Activated T-cell treated with anti-CD3 and anti-CD28 coated beads, Interleukin-2, amount 50 U/mL, for 24 hours (primary cell): ENCODE measurements around the gene SPDYE2.
"Not testable (repeated sequence)": the region's sequence is repeated elsewhere in the genome, so short reads cannot be mapped to it uniquely, and the experiment has no call there.

Experiments used
- DNase-seq: peaks from one replicate; pipeline ENCODE4 v3.0.0-alpha.2; 2020
- H3K27ac Mint-ChIP-seq: 2 replicates; pipeline ENCODE4 v1.8.0; 2020; ENCODE audit warnings: mild to moderate bottlenecking, mixed read lengths
- H3K27me3 Mint-ChIP-seq: 2 replicates; pipeline ENCODE4 v1.8.0; 2020; ENCODE audit warnings: mixed read lengths
- H3K36me3 Mint-ChIP-seq: 2 replicates; pipeline ENCODE4 v1.8.0; 2020; ENCODE audit warnings: low read depth, mixed read lengths
- H3K4me1 Mint-ChIP-seq: 2 replicates; pipeline ENCODE4 v1.8.0; 2020; ENCODE audit warnings: low read depth, mixed read lengths
- H3K4me3 Mint-ChIP-seq: 2 replicates; pipeline ENCODE4 v1.8.0; 2020; ENCODE audit warnings: mild to moderate bottlenecking, moderate library complexity, mixed read lengths
- H3K9me3 Mint-ChIP-seq: 2 replicates; pipeline ENCODE4 v1.8.0; 2020; ENCODE audit warnings: mixed read lengths

Gene SPDYE2

DNA sequence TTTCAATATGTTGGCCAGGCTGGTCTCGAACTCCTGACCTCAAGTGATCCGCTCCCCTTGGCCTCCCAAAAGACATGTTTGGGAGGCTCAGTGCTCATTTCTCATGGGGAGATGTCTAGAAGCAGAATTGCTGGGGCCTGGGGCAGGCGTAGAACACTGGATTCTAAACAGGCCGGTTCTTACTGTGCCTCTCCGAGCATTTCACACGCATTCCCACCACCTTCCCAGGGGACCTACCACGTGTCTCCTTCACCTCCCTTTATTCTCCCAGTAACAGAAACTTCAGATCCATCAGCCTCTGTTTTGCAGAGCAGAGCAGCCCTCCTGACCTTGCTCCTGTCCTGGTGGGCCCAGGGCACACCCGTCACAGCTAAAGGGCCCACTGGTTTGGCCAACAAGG lies 23.8 kb upstream of the SPDYE2 start:
- not testable (repeated sequence) for H3K27ac Mint-ChIP-seq, H3K9me3 Mint-ChIP-seq, H3K4me3 Mint-ChIP-seq, H3K27me3 Mint-ChIP-seq, H3K36me3 Mint-ChIP-seq, H3K4me1 Mint-ChIP-seq, DNase-seq

DNA sequence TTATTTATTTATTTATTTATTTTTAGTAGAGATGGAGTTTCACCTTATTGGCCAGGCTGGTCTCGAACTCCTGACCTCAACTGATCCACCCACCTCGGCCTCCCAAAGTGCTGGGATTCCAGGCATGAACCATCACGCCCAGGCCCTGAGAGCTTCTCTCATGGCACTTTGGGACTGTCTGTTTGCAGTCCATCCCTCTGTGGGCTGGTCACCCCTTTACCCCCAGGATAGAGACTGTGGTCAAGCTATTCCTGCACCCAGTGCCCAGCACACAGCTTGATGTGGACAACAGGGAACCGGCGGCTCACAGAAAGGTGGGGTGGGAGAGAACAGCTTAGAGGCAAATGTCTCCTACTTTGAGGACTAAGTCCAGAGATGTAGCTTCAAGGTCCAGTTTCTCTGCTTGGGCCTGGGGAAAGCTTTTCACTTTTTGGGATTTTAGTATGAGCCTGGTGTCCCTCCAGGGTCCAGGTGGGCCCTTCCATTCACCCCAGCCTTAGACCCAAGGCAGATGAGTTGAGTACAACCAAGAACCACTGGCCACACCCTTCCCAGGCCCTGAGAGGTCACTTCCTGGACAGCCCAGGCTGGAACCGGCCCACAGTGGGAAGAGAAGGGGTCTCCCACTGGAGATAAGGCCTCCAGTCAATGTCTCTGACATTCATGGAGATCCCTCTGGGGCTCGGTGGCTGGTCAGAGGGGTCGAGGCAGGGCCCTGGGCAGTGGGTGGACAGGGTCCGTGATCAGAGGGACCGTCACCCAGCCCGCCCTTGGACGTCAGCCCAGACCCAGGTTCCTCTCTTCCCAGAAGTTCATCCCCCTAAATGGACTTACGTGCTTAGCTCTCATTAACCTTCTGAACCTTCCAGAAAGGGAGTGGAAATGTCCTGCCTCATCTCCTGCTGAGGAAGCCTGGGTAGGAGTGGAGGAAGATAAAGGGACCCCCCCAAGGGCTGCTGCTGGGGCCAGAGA lies 22.9 kb upstream of the SPDYE2 start:
- H3K4me3 Mint-ChIP-seq, H3K4me1 Mint-ChIP-seq, H3K36me3 Mint-ChIP-seq, H3K9me3 Mint-ChIP-seq, H3K27ac Mint-ChIP-seq, H3K27me3 Mint-ChIP-seq: not testable (repeated sequence)
- peak; percentile 24 for DNase-seq

DNA sequence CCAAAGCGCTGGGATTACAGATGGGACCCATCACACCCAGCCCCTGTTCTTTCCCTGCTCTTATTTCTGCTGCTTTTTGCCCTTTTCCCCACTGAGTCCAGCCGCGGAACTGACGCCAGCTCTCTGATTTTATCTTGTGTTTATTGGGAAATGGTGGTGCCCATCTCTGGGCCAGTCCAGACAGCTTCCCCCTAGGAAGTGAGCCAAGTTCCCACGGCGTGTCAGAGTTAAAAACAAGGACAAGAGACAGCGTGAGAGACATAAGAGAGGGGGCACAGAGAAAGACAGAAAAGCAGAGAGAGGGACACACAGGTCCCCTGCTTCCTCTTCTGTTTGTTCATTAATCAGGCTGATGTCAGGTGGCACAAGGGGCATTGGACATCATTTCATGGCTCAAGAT lies 19.4 kb upstream of the SPDYE2 start:
- H3K9me3 Mint-ChIP-seq, H3K27me3 Mint-ChIP-seq, H3K4me3 Mint-ChIP-seq, H3K27ac Mint-ChIP-seq, H3K4me1 Mint-ChIP-seq, DNase-seq, H3K36me3 Mint-ChIP-seq: not testable (repeated sequence)

DNA sequence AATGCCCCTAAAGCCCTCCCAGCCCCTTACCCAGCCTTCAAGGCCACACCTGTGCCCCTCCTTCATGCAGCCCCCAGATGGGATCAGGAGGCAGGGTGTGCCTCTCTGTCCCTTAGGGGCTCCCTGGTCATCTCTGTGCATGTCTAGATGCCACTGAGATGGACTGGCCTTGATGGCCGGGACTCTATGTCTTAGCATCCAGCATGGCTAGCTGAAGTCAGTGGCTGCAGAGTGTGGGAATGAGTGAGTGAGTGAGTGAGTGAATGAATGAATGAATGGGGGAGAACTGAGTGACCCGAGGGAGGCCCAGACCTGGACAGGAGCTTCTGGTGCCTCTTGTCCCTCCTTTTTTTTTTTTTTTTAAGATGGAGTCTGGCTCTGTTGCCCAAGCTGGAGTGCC lies 18.9 kb upstream of the SPDYE2 start:
- not testable (repeated sequence) for H3K27me3 Mint-ChIP-seq, H3K9me3 Mint-ChIP-seq, H3K27ac Mint-ChIP-seq, H3K4me3 Mint-ChIP-seq, H3K36me3 Mint-ChIP-seq, H3K4me1 Mint-ChIP-seq
- peak; percentile 17 for DNase-seq

DNA sequence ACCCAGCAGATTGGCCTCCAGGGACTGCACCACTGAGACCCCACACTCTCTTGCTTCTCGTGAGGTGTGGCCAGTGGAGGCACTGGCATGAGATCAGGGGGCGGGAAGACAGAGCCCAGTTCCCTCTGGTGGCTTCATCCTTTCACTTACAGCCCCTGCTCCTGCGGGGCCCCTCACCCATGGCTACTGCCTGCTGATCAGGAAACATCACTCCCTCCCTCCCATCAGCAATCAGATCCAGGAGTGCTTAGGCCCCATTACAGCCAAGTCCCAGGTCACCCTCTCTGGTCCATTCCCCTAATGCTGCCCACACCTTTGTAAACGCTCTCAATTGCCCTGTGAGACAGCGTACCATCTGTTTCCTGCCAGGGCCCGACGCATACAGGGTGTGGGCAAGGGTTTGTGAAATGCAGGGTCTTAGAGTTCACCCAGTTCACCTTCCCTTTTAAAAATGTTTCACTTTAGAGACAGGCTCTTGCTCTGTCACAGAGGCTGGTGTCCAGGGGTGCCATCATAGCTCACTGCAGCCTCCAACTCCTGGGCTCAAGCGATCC lies 15.9 kb upstream of the SPDYE2 start:
- H3K27ac Mint-ChIP-seq, H3K4me3 Mint-ChIP-seq, H3K4me1 Mint-ChIP-seq, H3K27me3 Mint-ChIP-seq, H3K9me3 Mint-ChIP-seq, DNase-seq, H3K36me3 Mint-ChIP-seq: not testable (repeated sequence)

DNA sequence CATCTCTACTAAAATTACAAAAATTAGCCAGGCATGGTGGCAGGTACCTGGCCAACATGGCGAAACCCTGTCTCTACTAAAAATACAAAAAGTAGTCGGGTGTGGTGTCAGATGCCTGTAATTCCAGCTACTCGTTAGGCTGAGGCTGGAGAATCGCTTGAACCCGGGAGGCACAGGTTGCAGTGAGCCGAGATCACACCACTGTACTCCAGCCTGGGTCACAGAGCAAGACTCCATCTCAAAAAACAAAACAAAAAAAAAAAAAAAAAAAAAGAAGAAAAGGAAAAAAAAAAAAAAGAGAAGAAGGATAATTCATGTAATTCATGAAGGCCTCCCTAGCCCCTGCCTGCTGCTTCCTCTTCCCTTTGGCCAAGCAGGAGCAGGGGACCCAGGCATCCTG lies 10.4 kb upstream of the SPDYE2 start:
- H3K4me3 Mint-ChIP-seq, H3K4me1 Mint-ChIP-seq, H3K27ac Mint-ChIP-seq, H3K27me3 Mint-ChIP-seq, DNase-seq, H3K9me3 Mint-ChIP-seq, H3K36me3 Mint-ChIP-seq: not testable (repeated sequence)

DNA sequence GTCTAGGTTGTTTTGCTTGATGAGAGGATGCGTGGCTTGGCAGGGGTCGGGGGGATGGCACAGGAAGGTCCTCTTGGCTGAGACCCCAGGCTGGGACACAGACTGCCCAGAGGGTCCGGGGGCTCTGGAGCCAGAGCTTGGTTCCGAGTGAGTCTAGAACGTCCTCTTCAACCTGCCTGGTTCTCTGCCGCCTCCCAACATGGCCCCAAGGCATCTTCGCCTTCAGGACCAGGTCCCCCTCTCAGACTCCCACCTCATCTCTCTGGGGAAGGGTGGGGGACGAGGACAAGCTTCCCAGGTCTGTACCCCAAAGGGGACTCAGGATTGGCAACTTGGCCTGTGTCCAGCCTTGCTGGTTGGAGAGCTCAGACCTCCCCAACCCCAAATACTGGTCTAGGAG lies 8.9 kb upstream of the SPDYE2 start:
- H3K9me3 Mint-ChIP-seq, H3K4me3 Mint-ChIP-seq, DNase-seq, H3K27ac Mint-ChIP-seq, H3K4me1 Mint-ChIP-seq, H3K27me3 Mint-ChIP-seq, H3K36me3 Mint-ChIP-seq: not testable (repeated sequence)

DNA sequence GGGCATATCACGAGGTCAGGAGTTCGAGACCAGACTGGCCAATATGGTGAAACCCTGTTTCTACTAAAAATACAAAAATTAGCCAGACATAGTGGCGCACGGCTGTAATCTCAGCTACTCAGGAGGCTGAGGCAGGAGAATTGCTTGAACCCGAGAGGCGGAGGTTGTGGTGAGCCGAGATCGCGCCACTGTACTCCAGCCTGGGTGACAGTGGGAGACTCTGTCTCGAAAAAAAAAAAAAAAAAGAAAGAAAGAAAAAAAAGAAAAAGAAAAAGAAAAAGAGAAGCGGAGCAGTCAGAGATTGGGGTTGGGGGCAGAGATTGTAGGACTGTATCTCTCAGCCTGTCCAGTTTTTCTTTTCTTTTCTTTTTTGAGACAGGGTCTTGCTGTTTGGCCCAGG lies 8.3 kb upstream of the SPDYE2 start:
- not testable (repeated sequence) for H3K36me3 Mint-ChIP-seq, H3K4me1 Mint-ChIP-seq, H3K9me3 Mint-ChIP-seq, H3K4me3 Mint-ChIP-seq, H3K27ac Mint-ChIP-seq, H3K27me3 Mint-ChIP-seq, DNase-seq

DNA sequence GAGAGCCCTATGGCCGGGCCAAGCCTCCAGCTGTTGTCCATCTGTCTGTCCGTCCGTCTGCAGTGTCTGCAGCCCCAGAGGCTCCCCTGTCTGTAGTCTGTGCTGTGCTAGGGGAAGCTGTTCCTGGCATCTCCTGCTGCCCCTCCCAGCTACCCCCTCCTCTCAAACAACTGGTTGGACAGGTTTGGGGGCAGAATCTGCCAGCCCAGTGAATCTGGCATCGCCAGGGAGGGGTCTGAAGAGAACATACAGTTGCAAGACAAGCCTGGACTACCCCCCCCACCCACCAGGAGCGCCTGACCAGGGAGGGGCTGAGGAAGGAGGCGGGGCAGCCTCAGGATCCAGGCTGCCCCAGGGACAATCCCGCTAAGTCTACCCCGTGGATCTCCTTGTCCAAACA lies 7.4 kb upstream of the SPDYE2 start, which contains the start of gene UPK3BL2:
Gene UPK3BL2, minus strand, starts transcription at position 101 of the 400 bp plus-strand sequence. Its CDS starts 60 bp downstream, at position 41.
- H3K9me3 Mint-ChIP-seq, H3K4me3 Mint-ChIP-seq, H3K4me1 Mint-ChIP-seq, H3K27ac Mint-ChIP-seq, DNase-seq, H3K36me3 Mint-ChIP-seq, H3K27me3 Mint-ChIP-seq: not testable (repeated sequence)

DNA sequence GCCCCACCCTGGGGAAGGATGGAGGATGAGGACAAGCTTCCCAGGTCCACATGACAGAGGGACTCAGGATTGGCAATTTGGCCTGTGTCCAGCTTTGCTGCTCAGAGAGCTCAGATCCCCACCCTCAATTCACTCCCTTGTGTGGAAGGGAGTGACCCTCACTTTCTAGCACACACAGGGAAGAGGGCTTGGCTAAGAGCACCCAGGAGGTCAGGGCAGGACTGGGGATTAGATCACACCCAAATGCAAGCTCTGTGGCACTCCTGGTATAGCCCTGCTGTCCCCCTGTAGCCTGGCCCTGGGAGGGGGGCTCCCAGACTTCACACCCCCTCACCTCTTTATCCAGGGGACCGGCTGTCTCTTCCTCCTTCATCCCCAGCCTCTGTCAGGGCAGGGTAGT lies 6.7 kb upstream of the SPDYE2 start:
- H3K27me3 Mint-ChIP-seq, DNase-seq, H3K4me3 Mint-ChIP-seq, H3K4me1 Mint-ChIP-seq, H3K9me3 Mint-ChIP-seq, H3K27ac Mint-ChIP-seq, H3K36me3 Mint-ChIP-seq: not testable (repeated sequence)

DNA sequence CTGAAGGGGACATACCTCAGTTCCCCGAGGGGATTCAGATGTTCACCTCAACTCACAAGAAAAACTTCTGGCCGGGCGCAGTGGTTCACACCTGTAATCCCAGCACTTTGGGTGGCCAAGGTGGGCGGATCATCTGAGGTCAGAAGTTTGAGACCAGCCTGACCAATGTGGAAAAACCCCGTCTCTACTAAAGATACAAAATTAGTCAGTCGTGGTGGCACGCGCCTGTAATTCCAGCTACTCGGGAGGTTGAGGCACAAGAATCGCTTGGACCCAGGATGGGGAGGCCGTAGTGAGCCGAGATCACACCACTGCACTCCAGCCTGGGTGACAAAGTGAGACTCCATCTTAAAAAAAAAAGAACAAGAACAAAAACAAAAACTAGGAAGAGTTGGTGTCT lies 5.7 kb upstream of the SPDYE2 start:
- H3K4me1 Mint-ChIP-seq, DNase-seq, H3K27me3 Mint-ChIP-seq, H3K9me3 Mint-ChIP-seq, H3K27ac Mint-ChIP-seq, H3K4me3 Mint-ChIP-seq, H3K36me3 Mint-ChIP-seq: not testable (repeated sequence)

DNA sequence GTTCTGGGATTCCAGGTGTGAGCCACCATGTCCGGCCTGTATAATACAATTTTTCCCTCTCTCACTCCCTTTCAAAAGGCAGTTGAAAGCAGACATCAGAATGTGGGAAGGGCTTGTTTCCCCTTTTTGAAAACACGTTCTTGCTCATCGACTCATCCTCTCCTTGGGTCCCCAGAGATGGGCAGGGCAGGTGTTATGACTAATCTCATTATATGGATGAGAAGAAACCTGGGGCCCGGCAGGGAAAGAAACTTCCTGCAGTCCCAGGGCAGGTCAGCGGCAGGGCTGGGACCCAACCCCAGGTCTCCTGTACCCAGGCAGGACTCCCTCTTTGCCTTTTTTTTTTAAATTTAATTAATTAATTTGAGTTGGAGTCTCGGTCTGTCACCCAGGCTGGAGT lies 4.7 kb upstream of the SPDYE2 start:
- not testable (repeated sequence) for H3K36me3 Mint-ChIP-seq, H3K4me3 Mint-ChIP-seq, H3K9me3 Mint-ChIP-seq, H3K27ac Mint-ChIP-seq, H3K4me1 Mint-ChIP-seq, H3K27me3 Mint-ChIP-seq, DNase-seq

DNA sequence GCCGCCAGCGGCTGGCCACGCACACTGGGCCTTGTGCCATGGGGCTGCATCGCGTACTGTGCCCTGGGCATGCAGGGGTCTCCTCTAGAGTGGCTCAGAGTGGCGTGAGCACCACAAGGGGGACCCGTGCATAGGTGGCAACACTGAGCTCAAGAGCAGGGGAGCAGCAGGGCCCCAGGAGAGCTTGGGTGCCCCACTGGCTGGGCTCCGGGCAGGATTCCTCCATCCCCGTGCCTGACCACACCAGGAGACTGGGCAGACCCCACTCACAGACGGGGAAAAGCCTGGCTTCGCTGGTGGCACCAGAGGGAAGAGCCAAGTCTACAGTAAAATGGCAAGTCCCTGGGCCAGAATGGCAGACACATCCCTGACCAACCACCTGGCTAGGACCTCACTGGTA lies 17.6 kb downstream of the SPDYE2 start:
- H3K9me3 Mint-ChIP-seq, H3K27me3 Mint-ChIP-seq, H3K36me3 Mint-ChIP-seq, H3K27ac Mint-ChIP-seq, H3K4me1 Mint-ChIP-seq, DNase-seq, H3K4me3 Mint-ChIP-seq: not testable (repeated sequence)

DNA sequence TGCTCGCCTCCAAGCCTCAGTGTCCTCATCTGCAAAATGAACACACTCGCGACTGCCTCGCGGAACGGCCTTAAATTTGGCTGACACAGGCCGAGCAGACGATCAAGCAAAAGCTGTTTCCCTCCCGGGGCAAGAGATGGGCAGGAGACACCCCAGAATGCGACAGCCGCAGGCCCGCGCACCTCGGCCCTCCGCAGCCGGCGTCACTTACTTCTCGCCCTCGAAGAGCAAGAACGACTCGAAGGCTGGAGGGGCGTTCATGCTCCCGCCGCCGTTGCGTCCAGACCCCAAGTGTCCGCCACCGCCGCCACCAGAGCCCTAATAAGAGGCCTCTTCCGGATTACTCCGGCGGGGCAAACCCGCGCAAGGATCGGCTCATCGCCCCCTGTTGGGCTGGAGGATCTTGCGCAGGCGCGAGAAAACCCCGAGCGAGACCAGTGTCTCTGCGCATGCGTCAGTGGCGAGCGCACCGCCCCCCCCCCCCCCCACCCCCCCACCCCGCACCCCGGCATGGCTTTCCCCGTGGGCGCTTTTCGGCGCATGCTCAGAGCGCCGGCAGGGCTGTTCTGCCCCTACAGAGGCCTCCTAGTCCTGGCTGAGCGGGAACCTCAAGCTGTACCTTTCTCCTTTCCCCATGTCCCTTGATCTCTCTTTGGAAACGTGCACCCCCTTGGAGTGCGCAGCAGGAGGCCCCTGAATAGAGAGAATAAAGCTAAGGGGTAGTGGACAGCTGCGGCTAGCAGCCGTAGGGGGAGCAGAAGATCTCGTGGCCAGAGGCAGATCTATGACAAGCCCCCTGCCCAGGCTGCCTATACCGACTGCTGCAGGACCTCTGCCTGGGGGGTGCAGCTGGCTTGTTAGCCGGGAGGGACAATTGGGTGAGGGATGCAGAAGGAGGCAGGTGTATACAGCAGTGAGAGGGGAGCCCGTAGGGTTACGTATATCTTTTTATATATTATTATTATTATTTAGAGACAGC lies 21.5 kb downstream of the SPDYE2 start, which contains the start of gene POLR2J3:
Gene POLR2J3, minus strand, starts transcription at position 323 of the 979 bp plus-strand sequence. Its CDS starts 62 bp downstream, at position 261.
- DNase-seq: peak; percentile 100
- Mint-ChIP-seq H3K4me3 (peak within 1 kb of the TSS; percentile 96), H3K27ac (peak within 1 kb of the TSS; percentile 95)
- H3K9me3 Mint-ChIP-seq, H3K36me3 Mint-ChIP-seq, H3K27me3 Mint-ChIP-seq, H3K4me1 Mint-ChIP-seq: not testable (repeated sequence)

DNA sequence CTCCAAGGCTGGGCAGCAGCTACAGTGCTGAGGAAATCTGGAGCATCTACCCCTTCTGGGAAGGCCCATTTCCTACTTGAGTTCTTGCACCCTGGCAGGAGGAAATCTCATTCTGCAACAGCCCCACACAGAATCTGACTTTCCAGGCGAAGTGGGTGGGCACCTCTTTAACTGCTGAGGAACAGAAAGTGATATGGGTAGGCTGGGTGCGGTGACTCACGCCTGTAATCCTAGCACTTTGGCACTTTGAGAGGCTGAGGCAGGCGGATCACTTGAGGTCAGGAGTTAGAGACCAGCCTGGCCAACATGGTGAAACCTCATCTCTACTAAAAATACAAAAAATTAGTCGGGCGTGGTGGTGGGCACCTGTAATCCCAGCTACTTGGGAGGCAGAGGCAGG lies 23.6 kb downstream of the SPDYE2 start:
- not testable (repeated sequence) for H3K4me1 Mint-ChIP-seq, H3K36me3 Mint-ChIP-seq, DNase-seq, H3K9me3 Mint-ChIP-seq, H3K27ac Mint-ChIP-seq, H3K4me3 Mint-ChIP-seq, H3K27me3 Mint-ChIP-seq
